A549 (cell line): ENCODE results near the gene SAPCD2. TPM values are rescaled to one million over a fixed set of nuclear protein-coding genes. Genes with fewer than 3 reads are reported as not detected.

Source experiments
- ATAC-seq, 2 experiments: fragments of 200-7000 bp in 1 of 2; fragments of >200 bp in 1 of 2; cut with Nextera tagmentation in 1 of 2; cut with Tn5 transposase in 1 of 2; 3 replicates each; pipeline versions ENCODE4 v1.8.0 to v1.9.1; 2018 to 2020; ENCODE audit warnings: mild to moderate bottlenecking in 1 of 2, moderate library complexity in 1 of 2
- CTCF ChIA-PET: fragments of 300-600 bp; sonication (Branson Sonifier 250); formaldehyde crosslinking; extraction: SDS; loops from one replicate; lab custom pipeline; 2021; ENCODE audit warnings: antibody characterized with exemption, inconsistent platforms; lab: Yijun Ruan, JAX
- POLR2A ChIA-PET: fragments of 350-600 bp; formaldehyde crosslinking; extraction: SDS; loops from one replicate; lab custom pipeline; 2021; ENCODE audit warnings: antibody characterized with exemption, inconsistent platforms; lab: Yijun Ruan, JAX
- DNase-seq, 2 experiments: peaks; one replicate each; pipeline versions ENCODE4 v3.0.0 to v3.0.0-alpha.2; 2011 to 2016; ENCODE audit warnings: low read depth in 1 of 2, low spot score in 1 of 2
- FAIRE-seq: peaks from 2 replicates; lab custom pipeline; 2011; peaks lifted over from hg19 to GRCh38; lab: Jason Lieb, UNC
- H3K27ac ChIP-seq, 2 experiments: fragments of >200 bp; sonication (Bioruptor Twin); formaldehyde crosslinking; 3 replicates each; pipeline ENCODE4 v1.5.1; 2016 to 2017
- H3K4me1 ChIP-seq: fragments of >200 bp; sonication (Bioruptor Twin); formaldehyde crosslinking; 3 replicates; pipeline ENCODE4 v1.6.1; 2016
- H3K4me2 ChIP-seq: fragments of >200 bp; sonication (Bioruptor Twin); formaldehyde crosslinking; 3 replicates; pipeline ENCODE4 v1.6.1; 2016
- H3K4me3 ChIP-seq: fragments of >200 bp; sonication (Bioruptor Twin); formaldehyde crosslinking; 3 replicates; pipeline ENCODE4 v1.5.1; 2016
- H3K9me3 ChIP-seq: fragments of >200 bp; sonication (Bioruptor Twin); formaldehyde crosslinking; 3 replicates; pipeline ENCODE4 v1.6.1; 2016
- ATOH8 ChIP-seq: fragments of 250-450 bp; sonication (Bioruptor Pico); IDR thresholded peaks from 2 replicates; pipeline ENCODE4 v1.5.0; 2020; ENCODE audit warnings: low read depth, mild to moderate bottlenecking, moderate library complexity
- CBX8 ChIP-seq: fragments of 200-600 bp; sonication (generic); IDR thresholded peaks from 2 replicates; pipeline ENCODE4 v1.6.1; 2016
- CTCF ChIP-seq: fragments of >200 bp; sonication (Bioruptor Twin); formaldehyde crosslinking; IDR thresholded peaks from 3 replicates; pipeline ENCODE4 v1.5.1; 2016
- EP300 ChIP-seq, 2 experiments: fragments of >200 bp; sonication (Bioruptor Twin); formaldehyde crosslinking; IDR thresholded peaks; 2 replicates in 1 of 2; 3 replicates in 1 of 2; pipeline ENCODE4 v1.6.1; 2016 to 2017
- FOSB ChIP-seq: fragments of 250-450 bp; sonication (Bioruptor Pico); IDR thresholded peaks from 2 replicates; pipeline ENCODE4 v1.5.0; 2020; ENCODE audit warnings: mild to moderate bottlenecking, moderate library complexity
- FOXS1 ChIP-seq: fragments of 250-450 bp; sonication (Bioruptor Pico); IDR thresholded peaks from 2 replicates; pipeline ENCODE4 v1.5.0; 2020; ENCODE audit warnings: mild to moderate bottlenecking, moderate library complexity
- HES2 ChIP-seq: fragments of >200 bp; sonication (Bioruptor Twin); formaldehyde crosslinking; IDR thresholded peaks from 2 replicates; pipeline ENCODE4 v1.6.1; 2016
- HEYL ChIP-seq: fragments of 250-450 bp; sonication (Bioruptor Pico); IDR thresholded peaks from 2 replicates; pipeline ENCODE4 v1.8.0; 2021; ENCODE audit warnings: mild to moderate bottlenecking, moderate library complexity
- HOXB5 ChIP-seq: fragments of 250-450 bp; sonication (Bioruptor Pico); IDR thresholded peaks from 2 replicates; pipeline ENCODE4 v1.5.0; 2020; ENCODE audit warnings: mild to moderate bottlenecking, moderate library complexity
- JUN ChIP-seq, 2 experiments: fragments of >200 bp; sonication (Bioruptor Twin); formaldehyde crosslinking; IDR thresholded peaks; 2 replicates in 1 of 2; 3 replicates in 1 of 2; pipeline ENCODE4 v1.6.1; 2016 to 2017
- JUNB ChIP-seq: fragments of >200 bp; sonication (Bioruptor Twin); formaldehyde crosslinking; IDR thresholded peaks from 2 replicates; pipeline ENCODE4 v1.6.1; 2016
- MAFK ChIP-seq: fragments of 450-650 bp; IDR thresholded peaks from 2 replicates; pipeline ENCODE4 v1.6.1; 2014; ENCODE audit not compliant: partially characterized antibody
- MAX ChIP-seq: IDR thresholded peaks from 2 replicates; pipeline ENCODE4 v1.6.1; 2012
- MAZ ChIP-seq: fragments of 150-350 bp; IDR thresholded peaks from 2 replicates; pipeline ENCODE4 v1.6.1; 2014; ENCODE audit warnings: antibody characterized with exemption, low read depth, low read length, borderline replicate concordance
- PBX3 ChIP-seq: IDR thresholded peaks from 2 replicates; pipeline ENCODE4 v1.6.1; 2012
- PHF8 ChIP-seq: fragments of 200-600 bp; sonication (generic); IDR thresholded peaks from 2 replicates; pipeline ENCODE4 v1.6.1; 2016; ENCODE audit warnings: low read depth, mild to moderate bottlenecking, antibody characterized with exemption, moderate library complexity, borderline replicate concordance
- POLR2A ChIP-seq: IDR thresholded peaks from 2 replicates; pipeline ENCODE4 v1.6.1; 2012; ENCODE audit warnings: mild to moderate bottlenecking, low read length
- RCOR1 ChIP-seq: fragments of 150-350 bp; IDR thresholded peaks from 2 replicates; pipeline ENCODE4 v1.6.1; 2014; ENCODE audit warnings: antibody characterized with exemption, low read length, low read depth
- RFX5 ChIP-seq: fragments of 450-650 bp; IDR thresholded peaks from 2 replicates; pipeline ENCODE4 v1.7.1; 2014; ENCODE audit warnings: antibody characterized with exemption, mild to moderate bottlenecking, moderate library complexity
- SMC3 ChIP-seq: fragments of >200 bp; sonication (Bioruptor Twin); formaldehyde crosslinking; IDR thresholded peaks from 3 replicates; pipeline ENCODE4 v1.6.1; 2018; ENCODE audit warnings: inconsistent platforms
- SREBF2 ChIP-seq: fragments of 450-650 bp; IDR thresholded peaks from 2 replicates; pipeline ENCODE4 v1.6.1; 2014; ENCODE audit warnings: mild to moderate bottlenecking, moderate library complexity
- whole genome bisulfite sequencing: methylation state at CpG from one replicate; pipeline ENCODE4 v1.1.6; 2017; ENCODE audit errors: missing lambda C conversion rate; 5-methylcytosine and 5-hydroxymethylcytosine counted together
- polyA plus RNA-seq, 4 experiments: library from polyadenylated mRNA; depleted of rRNA in 3 of 4; stranded (reverse); fragments of >200 nt; fragmentation: RNase III in 1 of 4; extraction: RNeasy Plus Mini Kit Qiagen cat#74134 plus additional on column Dnase treatment in 1 of 4; gene quantifications; 2 replicates in 3 of 4; 3 replicates in 1 of 4; pipeline ENCODE4 v1.2.3, GENCODE V29; 2011 to 2017

The SAPCD2 gene
- polyA plus RNA-seq, 2 of the 4 experiments (the other 2 are of a cell fraction), result 6.9 to 14.6 TPM

GRCh38 chr9:137040568-137040967 lies 29.8 kb downstream of the SAPCD2 start (continued):
- TF ChIP-seq FOSB (CRISPR knock-in tag) (no peak), JUNB (no peak)

GRCh38 chr9:137039611-137040366 lies 30.6 kb downstream of the SAPCD2 start:
- peaks cover 19% of the 10 kb centered on the region for H3K4me1 ChIP-seq
- H3K9me3 ChIP-seq, result no peaks in the 10 kb centered on the region
- DNase-seq, result no peak
- TF ChIP-seq PBX3 (no peak), FOXS1 (no peak), SMC3 (no peak), HOXB5 (CRISPR knock-in tag) (no peak)
- FAIRE-seq, result no peak
- POLR2A ChIA-PET, result no interaction called here
- H3K27ac ChIP-seq, result no peak overlapping the region
- H3K4me3 ChIP-seq, result no peak overlapping the region
- H3K4me2 ChIP-seq, result no peak overlapping the region
- 88% methylated on average over 25 of the region's 32 CpGs for WGBS
- CTCF ChIA-PET, result interaction anchor here (0.8 to 20.4 kb wide), 7 partner anchors 8 to 91 kb away, joined by 3 to 282 read pairs (median 5); partner anchors contain the start of genes ABCA2, C8G, FBXW5 and LCN12
- ATAC-seq, result no peak

GRCh38 chr9:137038916-137039315 lies 31.4 kb downstream of the SAPCD2 start:
- Histone ChIP-seq H3K4me1 (peaks cover 17% of the 10 kb centered on the region), H3K4me3 (no peak overlapping the region), H3K4me2 (no peak overlapping the region), H3K27ac (no peak overlapping the region), H3K9me3 (no peaks in the 10 kb centered on the region)
- ChIA-PET CTCF (interaction anchor here (1.0 to 20.4 kb wide), 7 partner anchors 9 to 252 kb away, joined by 3 to 282 read pairs (median 7); partner anchors contain the start of genes ABCA2, C8G, FBXW5 and LCN12), POLR2A (no interaction called here)
- TF ChIP-seq ATOH8 (CRISPR knock-in tag) (no peak), HEYL (CRISPR knock-in tag) (no peak), CTCF (no peak), RCOR1 (no peak), CBX8 (no peak), JUN (IDR thresholded peaks at IDR 0.05) (no peak), HOXB5 (CRISPR knock-in tag) (no peak), HES2 (no peak), SREBF2 (no peak), JUNB (no peak), RFX5 (no peak), FOSB (CRISPR knock-in tag) (no peak), PHF8 (no peak), MAX (no peak), MAFK (no peak), MAZ (no peak), EP300 (IDR thresholded peaks at IDR 0.05) (no peak), POLR2A (no peak)
- DNase-seq (no peak), ATAC-seq (no peak), FAIRE-seq (no peak)
- WGBS, result 65% methylated on average over 6 of the region's 9 CpGs
